Neural progenitor cell (in vitro differentiated cells): ENCODE results near the gene PLSCR2. TPM values are rescaled to one million over a fixed set of nuclear protein-coding genes. Genes with fewer than 3 reads are reported as not detected.

Experiments used
- DNase-seq: peaks from one replicate; pipeline ENCODE4 v3.0.0-alpha.2; 2016; ENCODE audit warnings: low spot score
- H2AFZ ChIP-seq: fragments of 200-600 bp; sonication (generic); replicated peaks from 2 replicates; pipeline ENCODE4 v1.6.1; 2016; ENCODE audit warnings: antibody characterized with exemption
- H3F3A ChIP-seq: fragments of 200-600 bp; sonication (generic); 2 replicates; pipeline ENCODE4 v1.6.1; 2016; ENCODE audit warnings: antibody characterized with exemption, low read depth
- H3K27ac ChIP-seq: fragments of 200-600 bp; sonication (generic); 2 replicates; pipeline ENCODE4 v1.5.1; 2016; ENCODE audit warnings: mild to moderate bottlenecking
- H3K27me3 ChIP-seq: fragments of 200-600 bp; sonication (generic); 2 replicates; pipeline ENCODE4 v1.6.1; 2016; ENCODE audit warnings: mild to moderate bottlenecking, moderate library complexity
- H3K36me3 ChIP-seq: fragments of 200-600 bp; sonication (generic); 2 replicates; pipeline ENCODE4 v1.5.1; 2016
- H3K4me1 ChIP-seq: fragments of 200-600 bp; sonication (generic); 2 replicates; pipeline ENCODE4 v1.6.1; 2016; ENCODE audit warnings: mixed run types
- H3K4me2 ChIP-seq: fragments of 200-600 bp; sonication (generic); 2 replicates; pipeline ENCODE4 v1.6.1; 2016
- H3K4me3 ChIP-seq: fragments of 200-600 bp; sonication (generic); 2 replicates; pipeline ENCODE4 v1.5.1; 2016
- H3K79me2 ChIP-seq: fragments of 200-600 bp; sonication (generic); 2 replicates; pipeline ENCODE4 v1.6.1; 2016; ENCODE audit warnings: low read depth
- H3K9ac ChIP-seq: fragments of 200-600 bp; sonication (generic); 2 replicates; pipeline ENCODE4 v1.6.1; 2016
- H3K9me3 ChIP-seq: fragments of 200-600 bp; sonication (generic); 2 replicates; pipeline ENCODE4 v1.5.1; 2016; ENCODE audit warnings: low read depth
- H4K20me1 ChIP-seq: fragments of 200-600 bp; sonication (generic); 2 replicates; pipeline ENCODE4 v1.6.1; 2016; ENCODE audit warnings: low read depth
- H3K27ac Mint-ChIP-seq: 3 replicates; pipeline ENCODE4 v1.8.0; 2021; ENCODE audit warnings: mixed read lengths
- H3K27me3 Mint-ChIP-seq: 2 replicates; pipeline ENCODE4 v1.8.0; 2022; ENCODE audit warnings: low read depth, mild to moderate bottlenecking, inconsistent platforms, moderate library complexity, mixed read lengths; ENCODE audit not compliant: insufficient read depth
- H3K36me3 Mint-ChIP-seq: 3 replicates; pipeline ENCODE4 v1.8.0; 2021; ENCODE audit warnings: mixed read lengths
- H3K4me1 Mint-ChIP-seq: 3 replicates; pipeline ENCODE4 v1.8.0; 2021; ENCODE audit warnings: mixed read lengths
- H3K4me3 Mint-ChIP-seq: 3 replicates; pipeline ENCODE4 v1.8.0; 2021; ENCODE audit warnings: mild to moderate bottlenecking, moderate library complexity, mixed read lengths
- H3K9me3 Mint-ChIP-seq: 3 replicates; pipeline ENCODE4 v1.8.0; 2020; ENCODE audit warnings: mixed read lengths
- CTCF ChIP-seq: fragments of 200-600 bp; sonication (generic); IDR thresholded peaks from 2 replicates; pipeline ENCODE4 v1.5.1; 2017; ENCODE audit warnings: antibody characterized with exemption, mild to moderate bottlenecking
- EZH2 ChIP-seq: fragments of 200-600 bp; sonication (generic); IDR thresholded peaks from 2 replicates; pipeline ENCODE4 v1.6.1; 2017; ENCODE audit warnings: antibody characterized with exemption, mild to moderate bottlenecking, moderate library complexity
- EZH2phosphoT487 ChIP-seq: fragments of 200-600 bp; sonication (generic); IDR thresholded peaks from 2 replicates; pipeline ENCODE4 v1.6.1; 2017; ENCODE audit warnings: antibody characterized with exemption
- total RNA-seq: library from RNA; depleted of rRNA; stranded (reverse); fragments of >200 nt; gene quantifications from 2 replicates; pipeline ENCODE4 v1.2.3, GENCODE V29; 2015; ENCODE audit warnings: low replicate concordance

Gene PLSCR2
- total RNA-seq, 1 donor from 2014 or later = not detected

GRCh38 chr3:146466604-146467003 is 2.8 kb downstream of the PLSCR2 start:
- no peak overlapping the region for H3K27ac Mint-ChIP-seq
- TF ChIP-seq EZH2phosphoT487 (no peak), EZH2 (no peak), CTCF (no peak)
- H3K4me3 ChIP-seq = no peak overlapping the region
- H3K4me3 Mint-ChIP-seq = no peak overlapping the region
- H3K4me2 ChIP-seq = no peak overlapping the region
- no peaks in the 10 kb centered on the region for H3K4me1 Mint-ChIP-seq
- H3K36me3 ChIP-seq = no peaks in the 10 kb centered on the region
- no peaks in the 10 kb centered on the region for H3K36me3 Mint-ChIP-seq
- H3K9me3 Mint-ChIP-seq = peaks cover 4% of the 10 kb centered on the region
- no peaks in the 10 kb centered on the region for H3K27me3 ChIP-seq
- no peaks in the 10 kb centered on the region for H3K27me3 Mint-ChIP-seq
- no peaks in the 10 kb centered on the region for H3K4me1 ChIP-seq
- no peak overlapping the region for H3K27ac ChIP-seq
- H3K79me2 ChIP-seq = no peaks in the 10 kb centered on the region
- no peak overlapping the region for H3K9ac ChIP-seq
- no peak for DNase-seq
- H3K9me3 ChIP-seq = no peaks in the 10 kb centered on the region
- H2AFZ ChIP-seq = no peak overlapping the region
- no peaks in the 10 kb centered on the region for H4K20me1 ChIP-seq
- no peaks in the 10 kb centered on the region for H3F3A ChIP-seq

- H3K4me1 Mint-ChIP-seq = no peaks in the 10 kb centered on the region
- Histone ChIP-seq H3K4me1 (no peaks in the 10 kb centered on the region), H3K27ac (no peak overlapping the region), H3K27me3 (no peaks in the 10 kb centered on the region), H3K9me3 (no peaks in the 10 kb centered on the region), H3K79me2 (no peaks in the 10 kb centered on the region), H3K9ac (no peak overlapping the region), H3K36me3 (no peaks in the 10 kb centered on the region), H3K4me3 (no peak overlapping the region), H3K4me2 (no peak overlapping the region), H2AFZ (no peak overlapping the region), H3F3A (no peaks in the 10 kb centered on the region), H4K20me1 (no peaks in the 10 kb centered on the region)
- no peak for DNase-seq
- H3K4me3 Mint-ChIP-seq = no peak overlapping the region
- TF ChIP-seq EZH2phosphoT487 = no peak
- TF ChIP-seq EZH2 = no peak
- TF ChIP-seq CTCF = no peak
- H3K27me3 Mint-ChIP-seq = no peaks in the 10 kb centered on the region
- H3K27ac Mint-ChIP-seq = no peak overlapping the region
- H3K36me3 Mint-ChIP-seq = no peaks in the 10 kb centered on the region
- peaks cover 4% of the 10 kb centered on the region for H3K9me3 Mint-ChIP-seq
Observed at GRCh38 chr3:146465693-146466465, 3.5 kb downstream of the PLSCR2 start.

- no peak for TF ChIP-seq EZH2phosphoT487
- TF ChIP-seq CTCF = no peak
- TF ChIP-seq EZH2 = no peak
- no peaks in the 10 kb centered on the region for H3K36me3 ChIP-seq
- no peaks in the 10 kb centered on the region for H3K27me3 ChIP-seq
- H3K4me2 ChIP-seq = no peak overlapping the region
- no peak overlapping the region for H3K4me3 Mint-ChIP-seq
- H3K27me3 Mint-ChIP-seq = no peaks in the 10 kb centered on the region
- no peak for DNase-seq
- H3K27ac Mint-ChIP-seq = no peak overlapping the region
- no peaks in the 10 kb centered on the region for H4K20me1 ChIP-seq
- H3K27ac ChIP-seq = no peak overlapping the region
- no peaks in the 10 kb centered on the region for H3K79me2 ChIP-seq
- no peaks in the 10 kb centered on the region for H3K9me3 ChIP-seq
- H3K36me3 Mint-ChIP-seq = no peaks in the 10 kb centered on the region
- no peak overlapping the region for H3K4me3 ChIP-seq
- peaks cover 4% of the 10 kb centered on the region for H3K9me3 Mint-ChIP-seq
- H3K9ac ChIP-seq = no peak overlapping the region
- H3K4me1 Mint-ChIP-seq = no peaks in the 10 kb centered on the region
- no peaks in the 10 kb centered on the region for H3K4me1 ChIP-seq
- H3F3A ChIP-seq = no peaks in the 10 kb centered on the region
- H2AFZ ChIP-seq = no peak overlapping the region
Observed at GRCh38 chr3:146464783-146465182, 4.6 kb downstream of the PLSCR2 start.
